HG02943 (cell line): Measurements from ENCODE around the gene FGFR2.
A peak's percentile ranks its signal among the peaks of the same experiment; 100 is the strongest.

Experiments used
- ATAC-seq: cut with Tn5 transposase; IDR thresholded peaks from one replicate; pipeline ENCODE4 v1.9.1; 2021; ENCODE audit warnings: mild to moderate bottlenecking, low read depth, moderate library complexity; ENCODE audit not compliant: unreplicated experiment

Gene FGFR2

GRCh38 chr10:121611393-121612159 lies 13.3 kb upstream of the FGFR2 start:
- ATAC-seq: no peak

DNA sequence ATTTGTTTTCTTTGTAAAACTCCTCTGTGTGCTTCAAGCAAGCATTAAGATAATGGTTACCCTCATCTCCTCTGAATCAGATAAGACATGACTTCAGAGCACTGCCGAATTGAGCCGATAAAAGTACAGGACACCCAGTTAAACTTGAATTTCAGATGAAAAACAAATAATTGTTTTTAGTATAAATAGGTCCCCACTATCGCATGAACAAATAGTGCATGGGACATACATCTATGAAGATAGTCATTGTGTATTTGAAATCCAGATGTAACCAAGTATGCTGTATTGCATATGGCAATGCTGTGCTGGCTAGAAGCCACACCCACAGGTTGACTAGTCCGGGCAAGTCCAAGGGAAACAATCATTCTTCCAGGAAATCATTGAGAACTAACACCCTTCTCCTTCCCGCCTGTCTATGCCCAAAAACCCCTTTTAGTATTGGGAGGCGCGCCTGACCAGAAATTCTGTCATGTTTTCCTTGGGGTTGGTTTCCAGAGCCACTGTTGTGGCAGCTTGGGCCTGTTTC lies 12.6 kb upstream of the FGFR2 start:
- ATAC-seq: no peak

DNA sequence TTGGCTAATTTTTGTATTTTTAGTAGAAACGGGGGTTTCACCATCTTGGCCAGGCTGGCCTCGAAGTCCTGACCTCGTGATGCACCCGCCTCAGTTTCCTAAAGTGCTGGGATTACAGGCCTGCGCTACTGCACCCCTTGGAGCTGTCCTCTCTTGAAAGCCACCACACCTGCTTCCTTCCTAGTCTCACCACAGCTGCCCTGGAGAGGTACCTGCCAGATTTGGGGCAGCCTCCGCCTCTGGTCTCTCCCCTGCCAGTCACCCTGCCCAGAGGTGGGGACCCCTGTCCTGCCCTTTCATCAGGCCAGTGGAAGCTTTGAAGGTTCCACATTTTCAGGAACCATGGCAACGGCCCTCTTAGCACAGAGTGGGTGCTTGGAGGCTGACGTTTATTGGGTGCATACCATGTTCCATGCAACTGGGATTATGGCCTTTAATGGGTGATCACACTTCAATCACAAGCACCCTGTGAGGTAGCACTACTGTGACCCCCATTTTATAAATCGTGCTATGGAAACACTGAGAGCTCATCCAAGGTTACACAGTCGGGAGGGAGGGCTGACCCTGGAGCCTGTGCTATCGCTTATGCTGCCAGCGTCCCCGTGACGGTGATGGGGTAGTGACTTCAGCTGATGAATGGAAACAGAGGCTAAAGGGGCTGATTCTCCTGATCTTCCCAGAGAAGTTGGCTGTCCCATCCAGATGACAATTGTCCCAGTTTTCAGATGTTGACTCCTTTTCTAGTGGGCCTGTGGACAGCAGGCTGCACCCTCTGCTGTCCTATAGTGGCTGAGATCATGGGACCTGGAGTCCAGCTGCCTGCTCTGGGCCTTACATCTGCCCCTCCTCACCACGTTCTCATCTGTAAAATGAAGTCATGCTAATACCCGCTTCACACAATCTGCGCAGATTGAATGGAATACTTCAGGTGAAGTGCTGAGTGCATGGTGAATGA lies 11.5 kb upstream of the FGFR2 start:
- ATAC-seq: no peak

- peak; percentile 62 for ATAC-seq
These were observed 10.4 kb upstream of the FGFR2 start for GRCh38 chr10:121608469-121609190.

GRCh38 chr10:121607310-121608055 lies 9.2 kb upstream of the FGFR2 start:
- ATAC-seq: no peak

- no peak for ATAC-seq
These were observed 7.5 kb upstream of the FGFR2 start for GRCh38 chr10:121605708-121606107.

GRCh38 chr10:121601458-121601857 lies 3.2 kb upstream of the FGFR2 start:
- no peak for ATAC-seq

DNA sequence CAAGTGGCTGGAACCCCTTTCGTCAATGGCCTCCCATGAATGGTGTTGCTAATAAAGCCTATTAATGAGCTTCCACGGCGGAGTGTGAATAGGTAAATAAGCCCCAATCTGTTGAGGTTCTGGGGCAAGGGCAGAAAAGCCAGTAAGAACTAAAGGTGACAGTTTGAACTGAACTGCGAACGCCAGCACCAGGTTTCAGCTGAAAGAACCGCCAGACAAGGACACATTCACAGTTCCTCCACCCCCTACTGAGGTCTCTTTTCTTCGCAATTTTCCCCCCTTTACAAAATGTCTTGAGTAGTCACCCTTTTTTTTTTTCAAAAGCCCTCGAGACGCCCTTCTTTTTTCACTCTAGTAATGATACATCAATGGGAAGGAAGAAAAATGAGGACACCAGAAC lies 2.4 kb upstream of the FGFR2 start:
- ATAC-seq: no peak

GRCh38 chr10:121599947-121600346 lies 1.7 kb upstream of the FGFR2 start:
- ATAC-seq: no peak

GRCh38 chr10:121597504-121598262 lies 561 bp downstream of the FGFR2 start:
- peak; percentile 15 for ATAC-seq

GRCh38 chr10:121596689-121597503 lies 1.3 kb downstream of the FGFR2 start:
- no peak for ATAC-seq

GRCh38 chr10:121595806-121596688 lies 2.2 kb downstream of the FGFR2 start:
- no peak for ATAC-seq

DNA sequence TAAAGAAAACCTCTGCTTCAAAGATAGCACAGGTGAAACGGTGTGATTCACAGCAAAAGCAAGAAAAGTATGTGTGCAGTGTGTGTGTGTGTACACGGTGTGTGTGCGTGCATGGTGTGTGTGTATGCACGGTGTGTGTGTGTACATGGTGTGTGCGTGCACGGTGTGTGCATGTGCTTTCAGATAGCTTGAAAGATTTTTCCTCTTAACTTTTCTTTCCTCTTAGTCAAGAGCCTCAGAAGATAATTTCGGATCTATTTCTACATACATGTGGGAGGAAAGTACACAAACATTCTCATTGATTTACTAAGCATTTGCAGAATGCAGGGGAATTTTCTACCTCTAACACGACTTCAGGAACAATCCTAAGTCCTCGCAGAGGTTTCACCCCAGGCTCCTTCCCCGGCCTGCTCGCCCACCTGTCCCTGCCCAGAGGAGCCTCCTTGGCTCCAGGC lies 2.9 kb downstream of the FGFR2 start:
- ATAC-seq: no peak

DNA sequence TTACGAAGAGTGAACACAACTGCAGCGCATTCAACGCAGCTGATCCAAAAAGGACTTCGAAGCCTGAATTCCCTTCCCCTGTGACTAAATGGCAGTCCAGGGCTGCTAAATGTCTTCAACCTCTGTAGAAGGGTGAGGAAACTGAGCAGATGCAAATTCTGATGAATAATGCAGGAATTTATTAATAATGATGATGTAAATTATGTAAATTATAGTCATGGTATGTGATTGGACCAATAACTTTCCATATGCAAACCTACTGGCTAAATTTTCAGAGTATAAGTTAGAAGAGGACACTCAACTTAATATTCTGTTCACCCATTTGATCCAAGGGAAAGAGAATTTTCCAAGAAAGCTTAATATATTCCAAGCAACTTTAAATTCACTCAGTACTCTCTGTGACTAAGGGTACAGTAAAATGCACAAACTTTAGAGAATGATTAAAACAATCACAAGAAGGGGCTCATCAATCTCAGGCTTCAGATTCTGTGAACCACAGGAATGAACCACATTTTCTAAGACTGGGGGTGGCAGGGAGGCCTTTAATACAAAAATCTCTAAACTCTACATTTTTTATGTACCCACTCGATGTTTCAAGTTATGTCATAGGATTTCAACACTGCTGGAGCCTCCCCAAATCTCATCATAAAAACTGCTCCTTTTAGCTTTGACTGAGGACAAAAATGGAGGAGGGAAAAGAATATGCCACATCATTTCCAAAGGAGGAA lies 3.5 kb downstream of the FGFR2 start:
- ATAC-seq: no peak

GRCh38 chr10:121594076-121594475 lies 4.2 kb downstream of the FGFR2 start:
- no peak for ATAC-seq

DNA sequence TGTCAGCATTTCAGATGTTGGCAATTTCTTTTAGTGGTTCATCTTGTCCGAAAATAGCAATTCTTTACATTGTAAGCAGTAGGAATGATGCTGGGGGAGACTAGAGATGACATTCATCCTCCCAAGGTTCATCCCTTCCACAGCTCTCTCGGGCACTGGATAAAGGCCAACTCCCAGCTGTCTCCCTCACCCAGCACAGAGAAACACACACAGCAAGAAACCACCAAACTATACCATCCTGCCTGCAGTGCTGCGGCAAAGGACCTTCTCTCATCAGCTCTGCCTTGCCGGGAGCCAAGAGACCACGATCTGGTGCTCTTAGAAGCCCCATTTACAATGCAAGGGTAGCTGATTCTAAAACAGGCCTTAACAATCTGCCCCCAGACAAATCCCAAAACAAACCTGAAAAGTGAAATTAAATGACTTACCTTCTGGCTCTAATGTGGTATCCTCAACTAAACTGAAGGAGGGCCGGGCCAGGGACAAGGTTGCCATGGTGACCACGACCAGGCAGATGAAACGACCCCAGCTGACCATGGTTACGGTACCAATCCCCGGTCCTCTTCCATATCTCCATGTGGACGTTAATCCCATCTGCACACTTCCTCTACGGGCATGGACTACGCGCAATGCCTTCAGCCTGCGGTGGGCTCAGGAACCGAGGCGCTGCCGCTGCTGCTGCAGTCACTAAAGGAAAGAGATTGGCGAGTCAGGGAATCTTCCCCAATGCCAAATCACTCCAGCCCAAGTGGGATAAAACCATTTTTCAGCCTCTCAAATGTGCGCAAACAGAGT lies 4.8 kb downstream of the FGFR2 start:
- no peak for ATAC-seq
